NCI-H2029 treated with DMSO at 0.1 percent for 48 hours (cell line): ENCODE data around the gene GABPB2.

Experiments
- DNase-seq: peaks from one replicate; lab custom pipeline; 2025; lab: John Stamatoyannopoulos, UW

GABPB2 gene

DNA sequence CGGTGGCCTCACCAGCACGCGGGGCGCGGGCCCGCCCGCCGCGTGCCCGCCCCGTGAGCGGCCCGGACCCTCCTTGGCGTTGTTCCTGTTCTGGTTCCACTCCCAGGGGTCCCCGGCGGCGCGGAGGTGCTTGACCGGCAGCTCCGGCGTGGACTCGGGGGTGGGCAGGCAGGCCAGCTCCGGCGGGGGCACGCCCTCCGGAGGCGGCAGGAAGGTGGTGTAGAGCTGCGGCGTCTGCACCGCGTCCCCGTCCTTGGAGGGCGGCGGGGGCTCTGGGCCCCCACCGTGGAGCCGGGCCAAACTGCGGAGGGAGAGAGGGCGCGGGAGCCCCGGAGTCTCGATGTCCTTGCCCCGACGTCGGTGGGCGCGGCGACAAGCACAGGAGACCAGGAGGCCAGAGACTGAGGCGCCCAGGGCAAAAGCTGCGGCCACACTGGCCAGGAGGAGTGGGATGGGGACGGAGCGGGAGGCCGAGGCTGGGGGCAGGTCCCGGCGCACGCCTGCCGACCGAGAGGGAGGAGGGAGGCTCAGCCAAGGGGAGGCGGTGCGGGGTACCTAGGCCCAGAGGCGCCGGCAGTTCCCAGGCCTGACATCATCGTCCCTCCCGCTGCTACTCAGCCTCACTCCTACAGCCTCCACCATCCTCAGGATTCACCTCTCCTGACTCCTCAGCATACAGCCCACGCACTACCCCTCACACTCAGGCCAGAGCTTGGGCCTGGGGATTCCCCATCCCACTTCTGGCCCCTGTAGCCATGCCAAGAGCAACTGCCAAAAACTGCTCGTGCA, 62.7 kb downstream of the GABPB2 start:
- no peak for DNase-seq

DNA sequence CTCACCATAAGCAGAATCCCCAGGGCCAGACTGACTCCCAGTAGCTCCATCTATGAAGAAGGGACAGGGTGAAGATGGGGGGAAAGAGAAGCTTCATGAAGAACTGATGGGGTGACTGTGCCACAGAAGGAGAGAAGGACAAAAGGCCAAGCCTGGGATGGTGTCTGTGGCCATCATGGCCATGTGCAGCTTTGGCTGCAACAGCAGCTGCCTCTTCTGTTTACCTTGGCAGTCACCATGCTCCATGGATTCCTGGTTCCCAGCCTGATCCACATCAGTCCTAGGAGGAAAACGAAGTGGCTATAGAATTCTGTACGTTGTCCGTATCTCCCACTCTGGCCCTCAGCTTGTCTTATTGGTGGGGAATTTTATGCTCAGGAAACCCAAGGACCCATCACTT, 63.8 kb downstream of the GABPB2 start:
- DNase-seq, result no peak

GRCh38 chr1:151134991-151135390, 64.4 kb downstream of the GABPB2 start:
- no peak for DNase-seq

DNA sequence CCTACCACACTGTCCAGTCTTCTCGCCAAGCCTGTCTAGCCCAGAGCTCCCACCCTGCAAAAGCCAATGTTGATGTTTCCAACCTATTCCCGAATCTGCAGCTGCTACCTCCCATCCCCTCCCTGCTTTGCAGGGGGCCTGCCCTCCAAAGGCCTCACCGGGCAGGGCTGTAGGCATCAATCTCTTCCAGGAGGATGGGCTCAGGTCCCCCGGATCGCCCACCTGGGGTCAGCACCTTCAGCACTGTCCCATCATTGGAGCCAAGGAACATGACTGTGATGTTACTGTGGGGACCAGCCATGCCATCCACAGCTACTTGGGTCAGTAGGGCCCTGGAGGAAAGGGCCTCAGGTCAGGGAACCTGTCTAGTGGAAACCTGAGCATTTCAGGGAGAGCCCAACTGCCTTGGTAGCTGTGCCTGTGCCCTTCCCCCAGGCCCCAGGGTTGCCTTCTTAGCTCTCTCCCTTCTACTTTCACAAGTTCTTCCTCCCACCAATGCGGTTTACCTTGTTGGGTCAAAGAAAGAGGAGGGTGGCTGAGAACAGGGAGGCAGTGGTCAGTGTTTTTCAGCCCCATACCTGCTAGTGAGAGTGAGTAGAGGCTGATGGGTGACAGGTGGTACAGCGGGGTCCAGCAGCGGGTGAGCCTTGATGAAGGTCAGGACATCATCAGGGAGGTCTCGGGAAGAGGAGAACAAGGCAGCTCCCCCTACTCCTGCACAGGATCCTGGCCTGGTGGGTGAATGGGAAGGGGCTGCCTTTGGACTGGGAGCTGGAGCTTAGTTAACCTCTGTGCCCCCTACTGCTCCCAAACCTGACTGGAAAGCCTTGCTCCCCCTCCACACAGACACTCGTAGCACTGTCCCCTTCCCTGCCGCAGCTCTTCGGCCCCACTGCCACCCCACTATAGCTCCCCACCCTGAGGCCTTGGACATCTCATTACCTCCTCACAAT, 65.1 kb downstream of the GABPB2 start:
- DNase-seq, result no peak

DNA sequence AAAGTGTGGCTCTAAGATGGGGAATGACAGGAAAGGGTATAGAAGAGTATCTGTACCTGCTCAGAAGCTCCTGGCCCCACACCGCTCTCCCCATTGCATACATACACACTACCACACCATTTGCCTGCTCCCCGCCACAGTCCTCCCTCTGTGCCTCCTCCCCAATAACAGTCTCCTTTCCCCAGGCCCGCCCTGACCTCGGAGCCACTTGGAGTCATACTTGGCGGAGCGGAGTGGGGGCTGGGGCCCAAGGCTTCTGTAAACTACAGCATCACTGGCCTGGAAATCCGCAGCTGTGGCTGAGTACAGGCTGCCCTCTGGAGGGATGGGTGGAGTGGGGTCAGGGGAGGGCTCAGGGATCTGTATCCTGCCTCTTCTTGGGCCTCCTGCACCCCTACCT, 67.2 kb downstream of the GABPB2 start:
- no peak for DNase-seq

GRCh38 chr1:151142411-151143056, 72.0 kb downstream of the GABPB2 start:
- no peak for DNase-seq

DNA sequence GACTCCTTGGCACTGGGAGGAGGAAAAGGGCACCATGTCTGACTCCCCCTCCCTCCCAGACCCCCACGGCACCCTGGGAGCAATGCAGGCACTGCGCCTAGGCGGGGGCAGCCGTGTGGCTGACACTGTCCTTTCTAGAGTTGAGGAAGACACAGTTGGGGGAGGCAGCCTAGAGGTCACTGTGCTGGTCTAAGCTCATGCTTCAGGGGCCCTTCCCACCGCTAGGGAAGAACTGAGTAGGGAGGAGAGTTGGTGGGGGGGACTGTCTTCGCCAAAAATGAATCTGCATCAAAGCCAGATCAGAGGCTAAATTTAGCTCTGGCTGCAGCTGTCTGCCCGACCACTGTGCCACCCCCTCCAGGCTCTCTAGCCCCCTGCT, 72.5 kb downstream of the GABPB2 start:
- no peak for DNase-seq

DNA sequence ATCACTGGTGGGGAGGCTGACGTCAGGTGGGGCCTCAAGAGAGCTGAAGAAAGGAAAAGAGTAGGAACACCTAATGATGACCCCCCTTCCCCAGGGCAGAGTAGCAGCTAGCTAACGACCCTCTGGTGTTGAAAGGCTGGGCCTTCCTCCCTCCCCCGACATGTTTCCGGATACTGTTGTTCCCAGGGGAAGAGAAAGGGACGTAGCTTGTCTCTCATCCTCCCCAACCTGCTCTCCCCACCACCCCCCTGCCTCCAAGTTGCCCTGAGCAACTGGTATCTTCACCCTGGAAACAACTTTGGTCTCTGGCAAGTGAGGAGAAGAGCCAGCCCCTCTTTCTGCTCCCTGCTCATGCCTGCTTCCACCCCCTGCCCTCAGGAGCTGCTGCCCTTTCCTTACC, 73.4 kb downstream of the GABPB2 start:
- DNase-seq, result no peak

- no peak for DNase-seq
Measured at GRCh38 chr1:151144474-151145303, 74.1 kb downstream of the GABPB2 start.

DNA sequence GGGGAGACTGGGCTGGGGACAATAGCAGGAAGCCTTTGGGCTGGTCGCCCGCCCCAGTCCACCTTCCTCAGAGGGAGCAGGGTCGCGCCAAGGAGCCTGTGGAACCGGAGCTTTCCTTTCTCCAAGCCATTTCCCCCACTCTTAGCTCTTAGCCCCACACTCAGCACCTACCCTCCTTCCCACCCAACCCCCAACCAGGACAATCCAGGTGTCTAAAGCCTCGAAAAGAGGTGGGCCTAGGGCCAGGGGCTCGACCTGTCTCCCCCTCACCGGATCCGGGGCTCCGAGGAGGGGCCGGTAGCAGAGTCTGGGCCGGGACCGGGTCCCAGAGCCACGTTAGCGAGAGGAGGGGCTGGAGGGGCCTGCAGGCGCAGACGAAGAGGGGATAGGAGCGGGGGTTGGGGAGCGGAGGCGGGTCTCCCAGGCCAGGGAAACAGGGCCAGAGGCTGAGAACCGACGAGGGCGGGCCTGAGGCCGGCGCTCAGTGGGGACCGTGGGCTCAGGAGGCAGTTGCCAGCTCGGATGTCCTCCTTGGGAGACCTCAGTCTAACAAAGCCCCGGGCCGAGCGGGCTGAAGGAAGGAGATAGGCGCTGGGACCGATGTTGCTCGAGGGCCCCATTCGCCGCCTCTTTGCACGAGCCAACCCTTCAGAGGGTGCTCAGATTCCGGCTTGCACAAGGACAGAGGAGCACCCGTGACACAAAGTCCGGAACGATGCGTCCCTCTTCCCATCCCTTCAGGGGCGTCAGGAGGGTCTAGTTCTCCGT, 74.9 kb downstream of the GABPB2 start:
- DNase-seq, result no peak

- no peak for DNase-seq
Measured at GRCh38 chr1:151146072-151146411, 75.5 kb downstream of the GABPB2 start.

- peak; percentile 59 for DNase-seq
Measured at GRCh38 chr1:151146412-151147131, 76.0 kb downstream of the GABPB2 start, which contains the start of gene SEMA6C. SEMA6C (minus strand) TSS chr1:151146631; CDS start chr1:151142621, 4,010 bp downstream.

- DNase-seq, result no peak
Measured at GRCh38 chr1:151147132-151147503, 76.6 kb downstream of the GABPB2 start.

DNA sequence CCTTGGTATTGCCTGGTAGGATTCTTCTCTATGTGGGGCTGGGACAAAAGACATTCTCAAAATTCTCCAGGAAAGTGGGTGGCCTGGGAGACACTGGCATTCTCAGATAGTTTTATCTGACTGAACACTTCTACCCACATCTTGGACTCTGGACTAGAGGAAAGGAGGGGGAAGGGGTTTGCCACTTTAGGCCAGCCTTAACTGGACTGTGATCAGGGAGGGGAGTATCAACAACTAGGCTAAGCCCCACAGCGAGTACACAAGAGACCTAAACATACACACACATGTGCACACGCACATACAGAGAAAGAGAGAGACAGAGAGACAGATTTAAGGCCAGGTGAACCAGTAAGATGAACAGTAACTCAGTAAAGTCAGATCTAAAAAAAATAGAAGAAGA, 77.1 kb downstream of the GABPB2 start:
- DNase-seq, result no peak

GRCh38 chr1:151156515-151156819, 85.9 kb downstream of the GABPB2 start, which contains the start of gene TNFAIP8L2:
TNFAIP8L2 (plus strand) TSS chr1:151156649; CDS start chr1:151158698, 2,049 bp downstream.
- DNase-seq, result no peak

- no peak for DNase-seq
Measured at GRCh38 chr1:151157067-151157531, 86.5 kb downstream of the GABPB2 start.

DNA sequence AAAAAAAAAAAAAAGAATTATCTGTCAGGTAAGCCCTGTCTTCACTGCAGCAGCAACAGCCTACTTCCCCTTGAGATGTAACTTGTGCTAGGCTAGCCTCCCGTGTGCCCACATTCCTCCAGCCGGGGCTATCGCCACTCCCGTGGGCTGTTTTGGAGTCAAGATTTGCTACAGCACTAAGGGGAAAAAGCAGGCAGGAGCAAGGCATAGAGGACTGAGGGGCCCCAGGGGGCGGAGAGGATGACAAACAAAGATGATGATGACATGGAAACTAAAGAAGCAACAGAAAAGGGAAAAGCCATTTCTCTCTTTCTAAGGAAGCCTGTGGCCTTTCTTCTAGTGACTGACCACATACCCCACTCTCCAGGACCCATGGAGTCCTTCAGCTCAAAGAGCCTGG, 87.8 kb downstream of the GABPB2 start:
- DNase-seq, result no peak

DNA sequence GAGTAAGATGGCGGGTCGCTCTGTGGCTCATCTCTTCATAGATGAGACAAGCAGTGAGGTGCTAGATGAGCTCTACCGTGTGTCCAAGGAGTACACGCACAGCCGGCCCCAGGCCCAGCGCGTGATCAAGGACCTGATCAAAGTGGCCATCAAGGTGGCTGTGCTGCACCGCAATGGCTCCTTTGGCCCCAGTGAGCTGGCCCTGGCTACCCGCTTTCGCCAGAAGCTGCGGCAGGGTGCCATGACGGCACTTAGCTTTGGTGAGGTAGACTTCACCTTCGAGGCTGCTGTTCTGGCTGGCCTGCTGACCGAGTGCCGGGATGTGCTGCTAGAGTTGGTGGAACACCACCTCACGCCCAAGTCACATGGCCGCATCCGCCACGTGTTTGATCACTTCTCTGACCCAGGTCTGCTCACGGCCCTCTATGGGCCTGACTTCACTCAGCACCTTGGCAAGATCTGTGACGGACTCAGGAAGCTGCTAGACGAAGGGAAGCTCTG, 88.2 kb downstream of the GABPB2 start:
- no peak for DNase-seq

DNA sequence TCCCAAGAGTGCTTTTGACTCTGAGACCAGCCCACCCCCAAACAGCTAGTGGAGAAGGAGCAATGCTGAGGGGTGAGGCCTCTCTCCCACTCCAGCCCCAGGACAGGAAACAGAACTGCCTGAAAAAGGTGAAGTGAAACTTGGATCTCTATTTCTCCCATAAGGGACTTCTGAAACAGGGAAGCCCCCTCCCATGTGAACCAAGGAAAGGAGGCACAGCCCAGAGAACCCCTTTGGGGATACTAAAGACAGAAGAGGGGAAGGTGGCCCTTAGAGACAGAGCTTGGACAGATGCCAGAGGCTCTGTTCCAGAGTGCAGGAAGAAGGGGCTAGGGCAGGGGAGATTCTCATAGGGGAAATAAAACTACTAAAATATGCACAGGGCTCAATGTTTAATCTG, 88.8 kb downstream of the GABPB2 start:
- DNase-seq, result no peak

DNA sequence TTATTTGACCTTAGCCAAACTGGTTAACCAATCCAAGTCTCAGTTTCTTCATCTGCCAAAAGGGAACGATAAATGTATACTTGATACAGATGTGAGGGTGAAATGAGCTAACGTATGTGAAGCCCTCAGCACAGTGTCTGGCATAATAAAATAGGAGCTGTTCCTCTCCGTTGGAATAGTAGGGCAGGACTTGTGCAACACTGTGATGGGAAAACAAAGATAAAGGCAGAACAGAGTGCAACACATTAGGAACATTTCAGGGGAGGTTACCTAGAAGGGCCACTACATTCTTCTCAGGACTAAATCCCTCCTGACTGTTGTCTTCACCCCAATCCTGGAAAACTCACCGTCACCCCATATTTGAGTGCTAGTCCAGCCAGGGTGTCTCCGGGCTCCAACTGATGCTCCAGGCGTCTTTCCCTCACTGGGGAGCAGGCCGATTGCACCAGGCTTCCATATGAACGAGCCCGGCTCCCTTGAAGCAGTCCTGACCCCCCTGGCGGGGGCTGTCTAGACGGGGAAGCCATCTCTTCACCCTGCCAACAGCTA, 94.2 kb downstream of the GABPB2 start:
- no peak for DNase-seq
